GM18907 (cell line): Measurements from ENCODE around the gene DGKQ.
A peak's percentile ranks its signal among the peaks of the same experiment; 100 is the strongest.
"Not testable (repeated sequence)": the region's sequence is repeated elsewhere in the genome, so short reads cannot be mapped to it uniquely, and the experiment has no call there.

Source experiments
- ATAC-seq: cut with Tn5 transposase; IDR thresholded peaks from one replicate; pipeline ENCODE4 v1.9.1; 2021; ENCODE audit warnings: mild to moderate bottlenecking, moderate library complexity; ENCODE audit not compliant: unreplicated experiment

Gene DGKQ

DNA sequence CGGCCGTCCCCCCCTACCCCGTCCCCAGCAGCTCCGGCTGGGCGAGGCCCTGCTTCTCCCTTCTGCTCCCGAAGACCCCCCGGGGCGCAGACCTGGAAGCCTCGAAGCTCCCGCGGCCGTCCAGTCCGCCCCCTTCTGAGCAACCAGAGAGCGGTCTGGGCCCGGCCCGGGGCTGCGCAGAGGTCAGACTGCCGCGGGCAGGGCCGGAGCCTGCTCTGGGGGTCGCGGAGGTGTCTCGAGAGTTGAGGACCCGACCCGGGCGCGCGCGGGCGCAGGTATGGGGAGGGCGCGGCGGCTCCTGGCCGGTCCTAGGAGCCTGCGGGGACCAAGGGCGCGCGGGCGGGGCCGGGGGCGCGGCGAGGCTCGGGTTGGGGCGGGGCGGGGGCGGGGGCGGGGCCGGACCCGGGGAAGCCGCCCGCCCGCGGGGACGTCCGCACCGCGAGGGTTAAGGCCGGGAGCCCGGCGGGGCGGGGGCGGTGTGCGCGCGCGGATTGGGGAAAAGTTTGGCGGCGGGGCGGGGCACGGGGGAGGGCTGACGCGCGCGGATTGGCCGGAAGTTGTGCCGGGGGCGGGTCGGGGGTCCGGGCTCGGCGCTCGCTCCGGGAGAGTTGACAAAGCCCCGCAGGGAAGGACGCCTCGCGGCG is 37.8 kb upstream of the DGKQ start, which contains the start of gene FGFRL1:
Gene FGFRL1 (plus strand): TSS at position 605 of the 644 bp plus-strand sequence. CDS start 860 bp downstream, outside the sequence.
- ATAC-seq, result no peak

DNA sequence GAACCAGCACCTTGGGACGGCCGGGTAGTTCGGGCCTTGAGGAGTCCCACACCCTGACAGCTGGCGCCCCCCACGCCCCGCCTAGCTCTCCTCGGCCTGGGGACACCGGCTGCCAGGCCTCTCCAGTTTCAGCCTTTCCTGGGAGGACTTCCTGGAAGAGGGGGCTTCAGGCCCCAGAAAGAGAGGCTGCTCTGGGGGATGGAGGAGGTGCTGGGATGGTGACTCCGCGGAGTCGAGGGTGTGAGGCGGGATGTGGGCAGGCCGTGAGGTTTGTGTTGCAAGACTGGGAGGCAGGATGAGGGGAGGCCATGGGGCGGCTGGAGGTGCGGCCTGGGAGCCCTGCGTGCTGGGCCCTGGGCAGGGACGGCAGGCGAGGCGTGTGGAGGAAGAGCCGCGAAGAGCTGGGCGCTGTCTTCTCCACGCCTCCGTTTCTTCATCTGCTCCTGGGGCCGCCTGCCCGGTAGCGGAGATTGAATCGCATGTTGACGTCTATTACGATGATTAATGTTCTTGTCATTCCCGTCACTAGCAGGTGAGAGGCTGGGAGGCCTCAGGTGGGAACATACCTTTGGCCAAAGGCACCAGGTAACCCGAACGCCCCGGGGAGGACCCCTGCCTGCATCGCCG is 37.1 kb upstream of the DGKQ start:
- peak; percentile 13 for ATAC-seq

DNA sequence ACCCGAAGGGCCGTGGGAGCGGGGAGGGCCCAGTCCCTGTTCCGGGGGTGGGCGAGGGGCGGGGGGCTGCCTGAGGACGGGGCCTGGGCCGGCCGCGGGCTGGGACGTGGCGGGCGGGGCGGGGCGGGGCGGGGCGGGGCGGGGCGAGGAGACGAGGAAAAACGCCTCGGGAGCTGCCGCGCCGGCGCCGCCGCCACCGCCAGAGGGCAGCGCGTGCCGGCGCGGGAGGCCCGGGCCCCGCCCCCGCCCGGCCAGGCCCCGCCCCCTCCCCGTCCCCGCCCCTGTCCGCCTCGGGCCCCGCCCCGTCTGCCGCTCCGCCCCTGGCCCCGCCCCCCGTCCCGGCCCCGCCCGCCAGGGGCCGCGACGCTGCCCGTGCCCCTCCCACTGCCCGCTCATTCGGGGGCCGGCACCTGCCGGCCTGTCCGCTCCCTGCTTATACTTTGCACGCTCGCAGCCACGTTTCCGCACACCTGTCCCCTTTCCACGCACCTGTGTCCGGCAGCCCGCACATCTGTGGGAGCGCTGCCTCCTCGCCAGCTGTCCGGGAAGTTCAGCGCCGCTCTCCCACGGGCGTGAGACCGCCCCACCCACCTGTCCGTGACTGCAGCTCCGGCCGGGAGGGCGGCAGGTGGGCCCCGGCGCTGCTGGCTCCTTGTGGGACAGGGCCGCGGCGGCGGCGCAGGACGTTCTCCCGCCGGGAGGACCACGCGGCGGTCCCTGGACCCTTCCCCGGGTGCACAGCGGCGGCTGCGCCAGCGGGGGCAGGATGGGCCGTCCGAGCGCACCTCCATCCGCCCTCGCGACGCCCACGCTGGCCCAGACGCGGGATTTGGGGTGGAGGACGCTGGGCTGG is 36.4 kb upstream of the DGKQ start:
- ATAC-seq, result peak; percentile 41

DNA sequence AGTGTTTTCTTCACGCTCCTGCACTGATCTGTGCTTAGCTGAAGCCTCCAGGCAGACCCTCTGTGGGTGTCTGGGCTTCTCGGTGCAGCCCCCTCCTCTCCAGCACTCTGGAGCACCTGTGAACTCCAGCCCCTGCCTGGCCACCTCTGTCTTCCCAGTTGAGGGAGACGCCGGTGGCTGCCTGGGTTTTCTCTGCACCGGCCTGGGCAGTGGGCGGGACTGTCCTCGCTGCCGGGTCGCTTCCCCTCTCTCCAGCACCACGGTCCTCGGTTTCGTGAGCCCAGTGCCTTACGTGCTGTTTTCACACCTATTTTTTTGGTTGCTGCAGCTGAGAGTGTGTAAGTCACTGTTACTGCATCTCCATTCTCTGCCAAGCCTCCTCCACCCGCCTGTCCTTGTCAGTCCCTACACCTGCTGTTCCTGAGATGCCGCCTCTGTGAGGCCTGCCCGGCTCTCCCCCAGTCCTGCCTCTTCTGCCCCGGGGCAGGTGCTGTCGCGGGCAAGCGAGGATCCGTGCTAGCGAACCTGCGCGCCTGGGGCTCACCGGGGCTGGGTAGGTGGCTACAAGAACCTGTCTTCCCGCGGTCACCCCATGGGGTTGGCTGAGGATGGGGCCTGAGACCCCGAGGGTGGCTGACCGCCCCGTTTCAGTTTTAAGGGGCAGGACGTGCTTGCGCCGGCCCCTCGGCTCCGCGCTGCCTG is 35.6 kb upstream of the DGKQ start:
- ATAC-seq, result no peak

DNA sequence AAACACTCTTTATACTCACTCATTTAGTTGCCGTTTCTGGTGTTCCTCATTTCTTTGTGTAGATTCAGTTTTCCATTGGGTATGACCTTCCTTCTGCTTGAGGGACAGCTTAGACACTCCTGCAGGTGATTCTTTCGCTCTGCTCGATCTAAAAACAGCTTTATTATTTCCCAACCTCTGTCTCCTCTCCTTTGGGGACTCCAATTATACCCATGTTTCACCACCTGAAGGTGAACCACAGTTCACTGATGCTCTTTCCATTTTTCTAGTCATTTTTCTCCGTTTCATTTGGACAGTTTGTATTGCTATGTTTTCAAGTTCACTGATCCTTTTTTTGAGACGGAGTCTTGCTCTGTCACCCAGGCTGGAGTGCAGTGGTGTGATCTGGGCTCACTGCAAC is 33.5 kb upstream of the DGKQ start:
- no peak for ATAC-seq

DNA sequence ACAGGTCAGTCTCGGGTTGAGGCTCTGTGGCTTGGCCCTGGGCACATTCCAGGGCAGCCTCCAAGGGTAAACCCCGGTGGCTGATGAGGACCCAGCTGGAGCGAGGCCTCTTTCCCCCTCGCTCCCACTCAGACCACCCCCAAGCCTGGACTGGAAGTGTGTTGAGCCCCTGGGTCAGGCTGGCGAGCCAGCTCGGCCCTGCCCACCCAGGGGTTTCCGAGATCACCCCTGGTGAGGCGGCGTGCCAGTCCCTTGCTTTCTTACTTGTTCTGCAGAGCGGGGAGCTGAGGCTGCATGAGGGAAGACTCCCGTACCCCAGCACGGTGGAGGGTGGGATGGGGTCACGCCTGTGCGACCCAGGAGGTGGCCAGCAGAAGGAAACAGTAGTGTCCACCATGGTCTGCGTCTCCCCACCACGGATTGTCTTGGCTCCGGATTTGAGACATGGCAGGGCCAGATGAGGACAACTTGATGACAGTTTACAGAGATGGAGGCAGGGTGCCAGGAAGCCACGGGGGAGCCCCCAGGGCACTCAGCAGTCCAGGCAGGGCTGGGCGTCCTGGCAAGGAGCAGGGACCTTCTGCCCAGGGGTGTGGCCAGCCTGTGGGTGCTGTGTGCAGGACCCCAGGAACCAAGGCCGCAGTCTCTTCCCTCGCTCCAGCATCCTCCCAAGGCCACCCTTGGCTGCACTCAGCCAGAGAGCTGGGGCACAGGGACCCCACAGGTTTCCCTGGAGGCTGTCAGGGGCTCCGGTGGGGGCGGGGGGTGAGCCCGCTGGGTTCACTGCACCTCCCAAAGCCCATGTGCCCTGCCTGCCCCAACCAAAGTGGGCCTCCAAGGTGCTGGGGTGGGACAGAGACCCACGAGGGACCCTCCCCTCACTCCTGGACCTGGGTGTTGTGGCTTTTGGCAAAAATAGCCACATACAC is 31.5 kb upstream of the DGKQ start:
- ATAC-seq, result no peak

DNA sequence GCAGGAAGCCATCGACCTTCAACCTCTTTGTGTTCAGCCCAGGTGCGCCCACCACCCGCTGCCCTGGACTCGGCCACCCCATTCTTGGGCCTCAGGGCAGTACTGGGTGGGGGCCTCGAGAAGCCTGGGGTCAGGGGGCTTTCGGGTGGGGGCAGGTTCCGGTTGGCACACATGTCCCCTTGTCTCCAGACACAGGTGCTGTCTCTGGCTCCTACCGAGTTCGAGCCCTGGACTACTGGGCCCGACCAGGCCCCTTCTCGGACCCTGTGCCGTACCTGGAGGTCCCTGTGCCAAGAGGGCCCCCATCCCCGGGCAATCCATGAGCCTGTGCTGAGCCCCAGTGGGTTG is 30.7 kb upstream of the DGKQ start:
- no peak for ATAC-seq

DNA sequence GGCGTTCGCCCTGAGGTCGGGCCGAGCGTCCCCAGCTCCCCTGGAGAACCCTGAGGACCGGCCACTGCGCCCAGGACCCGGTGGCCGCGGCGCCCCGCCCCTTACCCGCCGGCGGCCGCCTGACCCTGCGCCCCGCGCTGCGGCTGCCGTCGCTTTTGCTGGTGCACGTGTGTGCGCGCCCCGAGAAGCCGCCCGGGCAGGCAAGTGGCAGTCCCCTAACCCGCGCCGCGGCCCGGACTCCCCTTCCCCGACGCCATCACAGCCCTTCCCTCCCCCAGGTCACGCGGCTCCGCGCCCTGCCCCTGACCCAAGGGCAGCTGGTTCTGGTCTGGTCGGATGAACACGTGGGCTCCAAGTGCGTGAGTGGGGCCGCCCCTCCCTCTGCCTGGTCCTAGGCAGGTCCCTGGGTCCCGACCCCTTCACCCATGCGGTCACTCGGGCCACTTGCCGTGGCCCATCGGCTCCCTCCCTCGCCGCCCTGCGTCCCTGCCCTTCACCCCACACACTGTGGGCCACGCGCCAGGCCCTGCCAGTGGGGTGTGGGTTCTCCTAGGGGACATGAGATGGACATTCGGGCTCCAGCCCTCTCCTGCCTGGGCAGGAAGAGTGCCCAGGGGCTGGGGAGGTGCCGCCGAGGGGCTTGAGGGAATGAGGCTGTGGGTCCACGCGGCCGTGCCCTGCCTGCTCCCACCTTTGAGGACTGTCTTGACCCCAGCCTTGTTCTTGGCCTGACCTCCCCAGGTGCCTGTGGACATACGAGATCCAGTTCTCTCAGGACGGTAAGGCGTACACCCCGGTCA is 30.1 kb upstream of the DGKQ start:
- no peak for ATAC-seq

DNA sequence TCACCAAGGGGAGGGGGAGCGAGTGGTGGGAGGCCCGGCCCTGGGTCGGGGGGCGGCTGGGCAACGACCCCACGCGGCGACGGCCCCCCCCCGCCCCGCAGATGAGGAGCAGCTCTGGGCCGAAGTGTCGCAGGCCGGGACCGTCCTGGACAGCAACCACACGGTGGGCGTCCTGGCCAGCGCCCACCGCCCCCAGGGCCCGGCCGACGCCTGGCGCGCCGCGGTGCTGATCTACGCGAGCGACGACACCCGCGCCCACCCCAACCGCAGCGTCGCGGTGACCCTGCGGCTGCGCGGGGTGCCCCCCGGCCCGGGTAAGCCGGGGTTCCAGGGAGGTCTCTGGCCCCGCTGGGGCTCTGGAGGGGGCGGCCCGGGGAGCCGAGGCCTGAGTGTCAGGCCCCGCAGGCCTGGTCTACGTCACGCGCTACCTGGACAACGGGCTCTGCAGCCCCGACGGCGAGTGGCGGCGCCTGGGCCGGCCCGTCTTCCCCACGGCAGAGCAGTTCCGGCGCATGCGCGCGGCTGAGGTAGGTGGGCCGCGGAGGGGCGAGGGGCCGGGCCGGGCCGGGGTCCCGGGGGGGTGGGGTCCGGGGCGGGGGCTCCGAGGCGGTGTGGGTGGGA is 29.4 kb upstream of the DGKQ start:
- ATAC-seq, result no peak

DNA sequence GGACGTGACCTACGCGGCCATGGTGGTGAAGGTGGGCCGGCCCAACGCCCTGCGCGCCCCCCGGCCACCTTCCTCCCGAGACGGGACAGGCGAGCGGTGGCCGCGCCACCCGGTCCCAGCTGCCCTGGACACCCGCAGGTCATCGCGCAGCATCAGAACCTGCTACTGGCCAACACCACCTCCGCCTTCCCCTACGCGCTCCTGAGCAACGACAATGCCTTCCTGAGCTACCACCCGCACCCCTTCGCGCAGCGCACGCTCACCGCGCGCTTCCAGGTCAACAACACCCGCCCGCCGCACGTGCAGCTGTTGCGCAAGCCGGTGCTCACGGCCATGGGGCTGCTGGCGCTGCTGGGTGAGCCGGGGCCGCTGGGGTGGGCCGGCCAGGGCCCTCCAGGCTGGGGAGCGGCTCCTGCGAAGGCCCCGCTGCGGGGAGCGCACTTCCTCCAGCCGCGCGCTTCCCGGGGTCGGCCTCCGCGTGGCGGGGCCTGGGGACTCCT is 28.8 kb upstream of the DGKQ start:
- ATAC-seq, result no peak

DNA sequence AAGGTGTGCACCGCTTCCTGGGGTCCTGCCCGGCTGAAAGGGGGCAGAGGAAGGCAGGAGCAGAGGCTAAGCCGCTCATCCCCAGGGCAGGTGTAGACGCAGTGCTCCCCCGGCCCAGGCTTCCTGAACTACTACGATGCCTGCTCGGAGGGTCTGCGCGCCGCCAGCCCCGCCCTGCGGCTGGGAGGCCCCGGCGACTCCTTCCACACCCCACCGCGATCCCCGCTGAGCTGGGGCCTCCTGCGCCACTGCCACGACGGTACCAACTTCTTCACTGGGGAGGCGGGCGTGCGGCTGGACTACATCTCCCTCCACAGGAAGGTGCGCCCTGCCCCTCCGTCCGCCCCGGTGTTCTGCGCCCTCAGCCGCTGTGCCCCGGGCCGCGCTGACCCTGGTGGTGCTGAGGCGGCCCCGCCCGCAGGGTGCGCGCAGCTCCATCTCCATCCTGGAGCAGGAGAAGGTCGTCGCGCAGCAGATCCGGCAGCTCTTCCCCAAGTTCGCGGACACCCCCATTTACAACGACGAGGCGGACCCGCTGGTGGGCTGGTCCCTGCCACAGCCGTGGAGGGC is 28.3 kb upstream of the DGKQ start:
- ATAC-seq, result no peak

DNA sequence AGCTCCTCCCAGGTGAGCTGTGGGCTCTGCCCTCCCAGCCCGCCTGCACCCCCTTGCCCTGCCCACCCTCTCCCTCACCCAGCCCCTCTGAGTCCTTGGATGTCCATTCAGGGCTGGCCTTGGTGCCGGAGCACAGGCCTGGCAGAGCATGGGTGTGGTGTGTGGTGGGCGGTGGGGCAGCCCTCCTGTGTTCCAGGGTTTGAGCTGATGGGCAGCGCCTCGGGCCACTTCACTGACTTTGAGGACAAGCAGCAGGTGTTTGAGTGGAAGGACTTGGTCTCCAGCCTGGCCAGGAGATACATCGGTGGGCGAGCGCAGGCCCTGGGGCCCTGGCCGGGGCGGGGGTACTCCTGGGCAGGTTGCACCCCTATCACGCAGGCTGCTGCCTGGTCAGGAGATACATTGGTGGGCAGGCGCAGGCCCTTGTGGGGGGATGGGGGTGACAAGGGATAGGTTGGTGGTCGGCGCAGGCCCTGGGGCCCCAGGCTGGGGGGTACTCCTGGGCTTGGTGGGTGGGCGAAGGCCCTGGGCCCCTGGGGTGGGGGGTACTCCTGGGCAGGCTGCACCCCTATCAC is 27.4 kb upstream of the DGKQ start:
- ATAC-seq, result no peak

DNA sequence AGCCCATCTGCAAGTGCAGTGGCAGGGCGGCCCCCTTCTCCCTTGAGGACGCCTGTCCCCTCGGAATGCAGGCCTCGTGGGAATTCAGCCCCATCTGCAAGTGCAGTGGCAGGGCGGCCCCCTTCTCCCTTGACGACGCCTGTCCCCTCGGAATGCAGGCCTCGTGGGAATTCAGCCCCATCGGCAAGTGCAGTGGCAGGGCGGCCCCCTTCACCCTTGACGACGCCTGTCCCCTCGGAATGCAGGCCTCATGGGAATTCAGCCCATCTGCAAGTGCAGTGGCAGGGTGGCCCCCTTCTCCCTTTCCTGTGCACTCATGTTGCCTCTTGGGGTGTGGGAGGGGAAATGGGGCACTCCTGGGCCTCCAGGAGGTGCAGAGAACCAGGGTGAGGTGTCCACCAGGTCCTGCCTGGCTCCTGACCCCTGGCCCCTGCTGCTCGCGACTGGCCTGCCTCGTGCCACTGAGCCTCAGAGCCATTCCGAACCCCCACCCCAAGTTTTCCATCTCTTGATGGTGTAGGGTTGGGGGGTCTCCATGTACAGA is 26.6 kb upstream of the DGKQ start:
- ATAC-seq, result no peak

DNA sequence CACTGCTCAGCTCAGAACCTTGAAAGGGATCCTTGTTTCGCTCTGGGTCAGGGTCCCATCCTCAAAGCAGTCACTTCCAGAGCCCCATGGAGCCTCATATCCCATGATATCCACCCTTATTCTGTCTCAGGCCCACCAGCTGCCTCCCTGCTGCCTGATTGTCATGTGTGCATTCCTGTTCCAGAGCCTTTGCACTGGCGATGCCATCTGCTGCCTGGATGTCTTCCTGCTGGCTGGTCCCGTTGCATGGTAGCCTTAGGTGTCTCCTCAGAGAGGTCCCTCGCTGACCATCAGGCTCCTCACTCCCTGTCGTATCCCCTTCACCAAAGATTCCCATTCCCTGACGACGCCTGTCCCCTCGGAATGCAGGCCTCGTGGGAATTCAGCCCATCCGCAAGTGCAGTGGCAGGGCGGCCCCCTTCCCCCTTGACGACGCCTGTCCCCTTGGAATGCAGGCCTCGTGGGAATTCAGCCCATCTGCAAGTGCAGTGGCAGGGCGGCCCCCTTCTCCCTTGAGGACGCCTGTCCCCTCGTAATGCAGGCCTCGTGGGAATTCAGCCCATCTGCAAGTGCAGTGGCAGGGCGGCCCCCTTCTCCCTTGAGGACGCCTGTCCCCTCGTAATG is 26.0 kb upstream of the DGKQ start:
- not testable (repeated sequence) for ATAC-seq

DNA sequence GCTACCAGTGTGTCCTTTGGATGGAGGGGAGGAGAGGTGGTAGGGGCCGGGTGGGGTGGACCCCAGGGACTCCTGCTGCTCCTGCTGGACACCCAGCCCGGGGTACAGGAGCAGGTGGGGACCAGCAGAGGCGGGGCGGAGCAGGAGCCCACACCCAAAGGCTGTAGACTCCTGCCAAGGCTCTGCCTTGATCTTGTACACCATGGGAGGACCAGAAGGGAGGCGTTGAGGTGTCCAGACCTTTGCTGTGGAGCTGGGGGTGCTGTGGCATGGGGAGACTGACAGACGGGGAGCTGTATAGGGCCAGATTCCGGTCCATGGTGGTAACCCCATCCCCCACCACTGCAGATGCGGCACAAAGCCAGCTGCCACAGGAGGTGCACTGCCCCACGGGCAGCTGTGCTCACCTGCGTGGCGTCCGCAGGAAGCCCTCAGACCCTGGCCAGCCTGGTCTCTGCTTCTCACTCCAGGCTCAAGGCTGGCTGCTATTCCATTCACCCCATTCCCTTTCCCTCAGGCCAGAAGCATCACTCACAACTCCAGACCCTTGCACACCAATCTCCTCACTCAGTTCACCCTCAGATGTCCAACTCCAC is 24.8 kb upstream of the DGKQ start:
- ATAC-seq, result no peak

DNA sequence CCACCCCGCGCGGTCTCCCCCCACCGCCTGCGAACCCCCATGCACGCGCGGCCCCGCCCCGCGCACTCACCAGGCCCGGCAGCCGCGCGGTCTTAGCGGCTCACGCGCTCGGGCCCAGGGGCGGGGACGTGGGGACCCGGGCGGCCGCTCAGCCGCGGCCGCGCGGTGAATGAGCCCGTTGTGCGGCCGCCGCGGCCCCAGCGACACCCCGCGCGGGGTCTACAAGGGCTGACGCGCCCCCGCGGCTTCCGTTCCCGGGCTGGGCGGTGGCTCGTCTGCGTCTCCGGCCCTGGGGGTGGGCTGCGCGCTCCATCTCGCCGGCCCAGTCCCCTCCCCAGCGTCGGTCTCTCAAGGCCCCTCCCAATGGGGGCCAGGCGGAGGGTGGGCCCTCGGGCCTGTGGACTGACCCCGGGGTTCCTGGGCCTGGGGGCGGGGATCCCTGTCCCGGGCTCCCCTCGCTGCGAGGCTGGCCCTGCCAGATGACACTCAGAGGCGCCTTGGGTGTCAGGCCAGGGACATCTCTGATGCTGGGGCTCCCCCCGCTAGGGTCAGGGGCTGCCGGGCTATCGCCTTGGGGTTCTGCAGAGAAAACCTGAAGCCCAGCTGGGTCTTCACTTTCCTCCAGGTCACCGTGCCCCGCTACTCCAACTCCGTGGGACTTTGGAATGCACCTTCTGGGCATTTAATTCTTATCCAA is 24.2 kb upstream of the DGKQ start:
- no peak for ATAC-seq

DNA sequence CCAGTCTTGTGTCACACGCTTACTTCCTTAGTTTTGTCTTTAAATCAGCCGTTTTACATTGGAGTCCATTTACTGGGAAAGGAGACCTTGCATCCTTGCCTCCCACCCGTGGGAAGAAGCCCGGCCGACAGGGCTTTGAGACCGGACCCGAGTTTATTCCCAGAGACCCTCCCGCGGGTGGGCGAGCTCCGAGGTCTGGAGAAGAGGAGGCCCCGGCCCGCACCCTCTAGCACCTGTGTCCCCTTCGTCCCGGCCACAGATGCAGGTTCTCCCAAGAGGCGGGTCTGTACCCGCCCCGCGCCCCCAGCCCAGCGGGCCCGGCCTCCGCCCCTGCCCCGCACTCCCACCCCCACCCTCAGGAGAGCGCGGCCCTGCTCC is 23.6 kb upstream of the DGKQ start:
- ATAC-seq, result no peak
